Measurements from ENCODE around the gene DYNC2H1. TPM values are rescaled to one million over a fixed set of nuclear protein-coding genes. Genes with fewer than 3 reads are reported as not detected.

DYNC2H1 gene
- polyA plus RNA-seq, 1 experiment = 25.3 TPM

- no peak for DNase-seq (ENCODE audit: low read depth, low spot score)
- CTCF ChIA-PET = no interaction called here
- H3K27ac ChIP-seq (ENCODE audit: low read depth, low read length) = no peak overlapping the region
- H3K4me3 ChIP-seq (ENCODE audit: low read depth, low read length) = no peak overlapping the region
- POLR2A ChIA-PET = no interaction called here
- H3K9me3 ChIP-seq (ENCODE audit: control insufficient read depth, insufficient read depth, low read length) = no peaks in the 10 kb centered on the region
- TF ChIP-seq, protein P1, sequence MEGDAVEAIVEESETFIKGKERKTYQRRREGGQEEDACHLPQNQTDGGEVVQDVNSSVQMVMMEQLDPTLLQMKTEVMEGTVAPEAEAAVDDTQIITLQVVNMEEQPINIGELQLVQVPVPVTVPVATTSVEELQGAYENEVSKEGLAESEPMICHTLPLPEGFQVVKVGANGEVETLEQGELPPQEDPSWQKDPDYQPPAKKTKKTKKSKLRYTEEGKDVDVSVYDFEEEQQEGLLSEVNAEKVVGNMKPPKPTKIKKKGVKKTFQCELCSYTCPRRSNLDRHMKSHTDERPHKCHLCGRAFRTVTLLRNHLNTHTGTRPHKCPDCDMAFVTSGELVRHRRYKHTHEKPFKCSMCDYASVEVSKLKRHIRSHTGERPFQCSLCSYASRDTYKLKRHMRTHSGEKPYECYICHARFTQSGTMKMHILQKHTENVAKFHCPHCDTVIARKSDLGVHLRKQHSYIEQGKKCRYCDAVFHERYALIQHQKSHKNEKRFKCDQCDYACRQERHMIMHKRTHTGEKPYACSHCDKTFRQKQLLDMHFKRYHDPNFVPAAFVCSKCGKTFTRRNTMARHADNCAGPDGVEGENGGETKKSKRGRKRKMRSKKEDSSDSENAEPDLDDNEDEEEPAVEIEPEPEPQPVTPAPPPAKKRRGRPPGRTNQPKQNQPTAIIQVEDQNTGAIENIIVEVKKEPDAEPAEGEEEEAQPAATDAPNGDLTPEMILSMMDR (IDR thresholded peaks at IDR 0.05; ENCODE audit: low read depth, low read length) = no peak
- no peaks in the 10 kb centered on the region for H3K27me3 ChIP-seq (ENCODE audit: control insufficient read depth, insufficient read depth, low read length)
Observed at GRCh38 chr11:103515283-103515682, 406.1 kb downstream of the DYNC2H1 start.

GRCh38 chr11:103520792-103521191 is 411.6 kb downstream of the DYNC2H1 start:
- POLR2A ChIA-PET = no interaction called here
- no peak overlapping the region for H3K4me3 ChIP-seq (ENCODE audit: low read depth, low read length)
- no peak for DNase-seq (ENCODE audit: low read depth, low spot score)
- no peaks in the 10 kb centered on the region for H3K27me3 ChIP-seq (ENCODE audit: control insufficient read depth, insufficient read depth, low read length)
- H3K9me3 ChIP-seq (ENCODE audit: control insufficient read depth, insufficient read depth, low read length) = no peaks in the 10 kb centered on the region
- CTCF ChIA-PET = interaction anchor here (1.1 kb wide), 1 partner anchor 17 kb away, joined by 5 read pairs; no protein-coding TSS in a partner anchor
- no peak overlapping the region for H3K27ac ChIP-seq (ENCODE audit: low read depth, low read length)
- TF ChIP-seq, protein P1 (IDR thresholded peaks at IDR 0.05; ENCODE audit: low read depth, low read length) = no peak

- CTCF ChIA-PET = no interaction called here
- TF ChIP-seq, protein P1 (IDR thresholded peaks at IDR 0.05; ENCODE audit: low read depth, low read length) = no peak
- no peak for DNase-seq (ENCODE audit: low read depth, low spot score)
- POLR2A ChIA-PET = no interaction called here
- Histone ChIP-seq H3K4me3 (ENCODE audit: low read depth, low read length) (no peak overlapping the region), H3K27ac (ENCODE audit: low read depth, low read length) (no peak overlapping the region), H3K9me3 (ENCODE audit: control insufficient read depth, insufficient read depth, low read length) (no peaks in the 10 kb centered on the region), H3K27me3 (ENCODE audit: control insufficient read depth, insufficient read depth, low read length) (no peaks in the 10 kb centered on the region)
Observed at GRCh38 chr11:103525069-103525468, 415.8 kb downstream of the DYNC2H1 start.

DNA sequence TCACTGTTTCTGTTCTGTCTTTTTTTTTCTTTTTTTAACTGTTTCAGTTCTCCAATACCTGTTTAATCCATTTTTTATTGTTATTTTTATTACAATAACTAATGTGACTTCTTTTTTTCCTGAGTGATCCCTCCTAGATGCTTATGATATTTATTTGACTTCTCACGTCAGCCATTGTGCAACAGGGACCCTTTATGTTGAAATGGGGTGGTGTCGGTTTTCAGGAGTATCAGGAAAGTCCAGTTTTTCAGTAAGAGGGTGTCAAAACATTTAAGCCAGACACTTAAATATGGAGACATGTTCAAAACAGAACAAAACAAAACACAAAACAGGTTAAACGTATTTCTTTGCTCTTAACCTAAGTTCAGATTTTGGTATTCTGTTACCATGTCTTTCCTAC is 418.8 kb downstream of the DYNC2H1 start:
- TF ChIP-seq, protein P1 (IDR thresholded peaks at IDR 0.05; ENCODE audit: low read depth, low read length) = no peak
- no peaks in the 10 kb centered on the region for H3K27me3 ChIP-seq (ENCODE audit: control insufficient read depth, insufficient read depth, low read length)
- no peak overlapping the region for H3K4me3 ChIP-seq (ENCODE audit: low read depth, low read length)
- no peaks in the 10 kb centered on the region for H3K9me3 ChIP-seq (ENCODE audit: control insufficient read depth, insufficient read depth, low read length)
- POLR2A ChIA-PET = no interaction called here
- H3K27ac ChIP-seq (ENCODE audit: low read depth, low read length) = no peak overlapping the region
- CTCF ChIA-PET = no interaction called here
- no peak for DNase-seq (ENCODE audit: low read depth, low spot score)

- Histone ChIP-seq H3K27ac (ENCODE audit: low read depth, low read length) (no peak overlapping the region), H3K4me3 (ENCODE audit: low read depth, low read length) (no peak overlapping the region), H3K27me3 (ENCODE audit: control insufficient read depth, insufficient read depth, low read length) (no peaks in the 10 kb centered on the region), H3K9me3 (ENCODE audit: control insufficient read depth, insufficient read depth, low read length) (no peaks in the 10 kb centered on the region)
- no peak for DNase-seq (ENCODE audit: low read depth, low spot score)
- POLR2A ChIA-PET = no interaction called here
- TF ChIP-seq, protein P1 (IDR thresholded peaks at IDR 0.05; ENCODE audit: low read depth, low read length) = no peak
- CTCF ChIA-PET = no interaction called here
Observed at GRCh38 chr11:103528596-103528995, 419.4 kb downstream of the DYNC2H1 start.
